Memory B cell (primary cell): Measurements from ENCODE around the gene BCAS3.

Source experiments
- ATAC-seq: fragments of 150-1000 bp; cut with Tn5 transposase; 2 replicates; pipeline ENCODE4 v1.10.0; 2021; ENCODE audit warnings: low read depth, mild to moderate bottlenecking, moderate library complexity
- DNase-seq, 2 donors: peaks; one replicate each; pipeline ENCODE4 v3.0.0; 2022; ENCODE audit warnings: low spot score in 2 of 2
- H3K27ac Mint-ChIP-seq: one replicate; pipeline ENCODE4 v1.8.0; 2022; ENCODE audit warnings: mild to moderate bottlenecking, moderate library complexity, mixed read lengths
- H3K27me3 Mint-ChIP-seq: one replicate; pipeline ENCODE4 v1.8.0; 2022; ENCODE audit warnings: mixed read lengths
- H3K36me3 Mint-ChIP-seq: one replicate; pipeline ENCODE4 v1.8.0; 2022; ENCODE audit warnings: mild to moderate bottlenecking, mixed read lengths
- H3K4me1 Mint-ChIP-seq: one replicate; pipeline ENCODE4 v1.8.0; 2022; ENCODE audit warnings: mixed read lengths
- H3K4me3 Mint-ChIP-seq: one replicate; pipeline ENCODE4 v1.8.0; 2022; ENCODE audit warnings: mild to moderate bottlenecking, moderate library complexity, mixed read lengths
- H3K9me3 Mint-ChIP-seq: one replicate; pipeline ENCODE4 v1.8.0; 2022; ENCODE audit warnings: mixed read lengths

Gene BCAS3

DNA sequence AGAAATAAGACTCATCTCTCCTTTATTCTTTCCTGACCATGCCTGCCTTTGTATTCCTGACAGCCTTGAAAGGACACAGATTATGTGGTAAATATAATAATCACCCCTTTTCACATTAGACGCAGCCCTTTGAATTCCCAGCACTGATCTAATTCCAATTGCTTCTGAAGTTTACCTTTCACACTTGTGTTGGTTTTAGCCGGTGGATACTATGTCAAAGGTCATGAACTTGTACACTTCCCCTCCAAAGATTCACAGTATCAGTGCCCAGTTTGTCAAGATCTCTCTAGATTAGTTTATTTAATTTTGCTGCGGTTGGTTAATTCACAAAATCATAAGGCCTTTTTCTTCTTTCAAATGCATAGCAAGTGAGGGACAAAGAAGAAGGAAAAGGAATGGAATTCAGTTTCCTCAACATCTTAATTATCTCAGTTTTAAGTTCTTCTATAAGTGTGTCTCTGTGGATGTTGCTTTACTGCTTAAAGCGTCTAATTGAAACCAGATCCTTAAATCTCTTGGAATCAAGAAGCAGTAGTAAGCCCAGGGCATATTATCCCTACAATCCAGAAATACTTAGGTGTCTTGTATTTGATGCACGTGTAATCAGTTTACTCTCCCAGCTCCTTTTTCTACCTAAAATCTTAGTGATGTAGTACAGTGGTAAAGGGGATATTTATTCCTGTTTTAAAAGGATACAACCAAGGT is 547.7 kb downstream of the BCAS3 start:
- Mint-ChIP-seq H3K4me3 (no peak overlapping the region), H3K4me1 (peaks cover 13% of the 10 kb centered on the region), H3K36me3 (peaks cover 4% of the 10 kb centered on the region), H3K27me3 (no peaks in the 10 kb centered on the region), H3K27ac (no peak overlapping the region), H3K9me3 (no peaks in the 10 kb centered on the region)
- ATAC-seq (no peak), DNase-seq (no peak)

DNA sequence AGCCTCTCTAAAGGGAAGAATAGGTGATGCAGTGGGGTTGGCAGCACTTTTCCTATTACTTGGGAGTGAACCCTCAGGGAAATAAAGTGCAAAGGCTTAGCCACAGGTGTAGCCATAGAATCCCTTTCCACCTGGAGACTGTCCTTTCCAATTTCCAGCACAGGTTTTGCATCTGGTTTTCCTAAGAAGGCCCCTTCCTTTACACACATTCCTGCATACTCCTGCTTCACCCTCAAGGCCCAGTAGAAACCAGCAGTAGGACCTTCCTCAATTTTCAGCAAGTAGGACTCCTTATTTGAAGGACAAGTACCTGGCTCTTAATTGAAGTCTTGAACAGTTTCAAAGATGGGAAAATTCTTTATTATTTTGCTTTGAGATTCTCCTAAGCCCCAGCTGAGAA is 550.2 kb downstream of the BCAS3 start:
- DNase-seq (no peak), ATAC-seq (no peak)
- peaks cover 6% of the 10 kb centered on the region for H3K4me1 Mint-ChIP-seq
- no peak overlapping the region for H3K27ac Mint-ChIP-seq
- H3K27me3 Mint-ChIP-seq, result no peaks in the 10 kb centered on the region
- H3K36me3 Mint-ChIP-seq, result peaks cover 4% of the 10 kb centered on the region
- H3K9me3 Mint-ChIP-seq, result no peaks in the 10 kb centered on the region
- H3K4me3 Mint-ChIP-seq, result no peak overlapping the region

DNA sequence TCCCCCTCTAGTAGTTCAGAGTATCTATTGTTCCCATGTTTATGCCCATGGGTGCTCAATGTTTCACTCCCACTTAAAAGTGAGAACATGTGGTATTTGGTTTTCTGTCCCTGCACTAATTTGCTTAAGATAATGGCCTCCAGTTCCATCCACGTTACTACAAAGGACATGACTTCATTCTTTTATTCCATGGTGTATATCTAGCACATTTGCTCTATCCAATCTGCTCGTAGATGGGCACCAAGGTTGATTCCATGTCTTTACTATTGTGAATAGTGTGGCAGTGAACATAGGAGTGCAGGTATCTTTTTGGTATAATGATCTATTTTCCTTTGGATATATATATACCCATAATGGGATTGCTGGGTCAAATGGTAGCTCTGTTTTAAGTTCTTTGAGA is 552.8 kb downstream of the BCAS3 start:
- no peak for DNase-seq
- no peaks in the 10 kb centered on the region for H3K9me3 Mint-ChIP-seq
- no peaks in the 10 kb centered on the region for H3K27me3 Mint-ChIP-seq
- H3K36me3 Mint-ChIP-seq, result peaks cover 2% of the 10 kb centered on the region
- ATAC-seq, result no peak
- no peak overlapping the region for H3K4me3 Mint-ChIP-seq
- H3K27ac Mint-ChIP-seq, result no peak overlapping the region
- H3K4me1 Mint-ChIP-seq, result peaks cover 6% of the 10 kb centered on the region

DNA sequence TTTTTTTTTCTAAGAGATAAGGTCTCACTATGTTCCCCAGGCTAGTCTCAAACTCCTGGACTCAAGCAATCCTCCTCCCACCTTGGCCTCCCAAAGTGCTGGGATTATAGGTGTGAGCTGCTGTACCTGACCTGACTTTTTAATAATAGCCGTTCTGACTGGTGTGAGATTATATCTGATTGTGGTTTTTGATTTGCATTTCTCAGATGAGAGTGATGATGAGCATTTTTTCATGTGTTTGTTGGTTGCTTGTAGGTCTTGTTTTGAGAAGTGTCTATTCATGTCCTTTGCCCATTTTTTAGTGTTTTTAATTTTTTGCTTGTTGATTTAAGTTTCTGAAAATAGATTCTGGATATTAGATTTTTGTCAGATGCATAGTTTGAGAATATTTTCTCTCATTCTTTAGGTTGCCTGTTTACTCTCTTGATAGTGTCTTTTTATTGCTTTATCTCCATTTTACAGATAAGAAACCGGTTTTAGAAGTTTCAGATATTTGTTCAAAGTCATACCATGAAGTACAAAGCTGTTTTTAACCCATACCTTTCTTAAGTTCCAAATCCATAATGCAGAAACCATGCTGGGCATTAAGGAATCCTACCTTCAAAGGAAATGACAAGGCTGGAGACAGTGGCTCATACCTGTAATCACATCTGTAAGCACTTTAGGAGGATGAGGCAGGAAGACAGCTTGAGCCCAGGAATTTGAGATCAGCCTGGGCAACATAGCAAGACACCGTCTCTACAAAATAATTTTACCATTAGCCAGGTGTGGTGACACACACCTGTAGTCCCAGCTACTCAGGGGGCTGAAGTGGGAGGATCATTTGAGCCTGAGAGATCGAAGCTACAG is 553.5 kb downstream of the BCAS3 start:
- Mint-ChIP-seq H3K27ac (no peak overlapping the region), H3K4me3 (no peak overlapping the region), H3K36me3 (peaks cover 2% of the 10 kb centered on the region), H3K27me3 (no peaks in the 10 kb centered on the region), H3K4me1 (peaks cover 6% of the 10 kb centered on the region), H3K9me3 (no peaks in the 10 kb centered on the region)
- ATAC-seq (no peak), DNase-seq (no peak)

DNA sequence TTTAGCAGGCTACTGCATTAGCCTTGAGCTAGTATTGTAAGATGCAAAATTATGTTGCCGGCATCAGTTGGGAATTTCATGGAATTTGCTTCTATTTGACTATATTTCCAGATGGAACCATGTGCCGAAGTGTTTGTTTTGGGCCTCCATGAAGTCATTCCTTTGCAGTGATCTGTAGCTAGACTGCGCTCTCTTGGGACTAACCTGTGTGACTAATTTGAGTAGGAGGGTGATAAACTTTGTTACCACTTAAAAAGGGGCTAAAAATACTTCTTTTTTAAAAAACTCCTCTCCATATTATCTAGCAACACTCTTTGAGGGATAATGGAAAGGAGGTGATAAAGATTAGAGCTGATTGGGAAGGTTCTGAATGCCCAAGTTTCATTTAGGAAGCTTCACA is 555.2 kb downstream of the BCAS3 start:
- Mint-ChIP-seq H3K27me3 (no peaks in the 10 kb centered on the region), H3K4me1 (peaks cover 6% of the 10 kb centered on the region), H3K27ac (no peak overlapping the region), H3K4me3 (no peak overlapping the region), H3K36me3 (peaks cover 5% of the 10 kb centered on the region), H3K9me3 (peaks cover 2% of the 10 kb centered on the region)
- no peak for DNase-seq
- no peak for ATAC-seq

DNA sequence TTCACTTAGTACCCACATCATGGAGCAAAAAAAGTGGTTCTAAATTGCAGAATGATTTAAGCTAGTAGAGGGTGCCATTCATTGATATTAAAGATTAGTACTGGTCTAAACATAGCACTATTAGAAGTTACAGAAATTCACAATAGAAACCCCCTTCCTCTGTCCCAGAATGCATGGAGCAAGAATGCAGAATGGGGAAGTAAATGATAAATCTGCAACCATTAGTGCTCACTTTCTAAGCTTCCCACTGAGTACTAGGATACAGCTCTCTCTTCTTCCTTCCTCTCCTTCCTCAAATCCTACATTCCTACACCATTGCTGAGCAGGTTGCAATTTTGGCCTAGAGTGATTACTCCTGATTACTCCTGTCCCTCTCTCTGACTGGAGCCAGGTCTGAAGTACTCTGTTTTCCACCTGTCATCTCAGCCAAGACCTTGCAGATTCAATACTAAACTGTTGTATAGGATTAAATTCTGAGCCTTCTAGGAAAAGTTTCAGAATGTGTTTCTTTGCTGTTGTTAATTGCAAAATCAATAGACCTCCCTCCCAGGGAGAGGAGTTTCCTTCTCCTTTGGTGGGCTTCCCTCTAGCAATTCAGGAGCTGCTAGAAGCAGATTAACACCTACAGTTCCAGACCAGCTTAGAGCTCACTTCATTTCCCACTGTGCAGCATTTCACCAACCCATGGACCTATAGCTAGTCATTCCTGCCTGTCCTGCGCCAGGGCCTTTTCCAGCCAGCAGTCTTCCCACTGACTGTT is 556.5 kb downstream of the BCAS3 start:
- Mint-ChIP-seq H3K27ac (no peak overlapping the region), H3K27me3 (no peaks in the 10 kb centered on the region), H3K9me3 (peaks cover 2% of the 10 kb centered on the region), H3K36me3 (peaks cover 5% of the 10 kb centered on the region), H3K4me1 (peaks cover 6% of the 10 kb centered on the region), H3K4me3 (no peak overlapping the region)
- DNase-seq (no peak), ATAC-seq (no peak)

DNA sequence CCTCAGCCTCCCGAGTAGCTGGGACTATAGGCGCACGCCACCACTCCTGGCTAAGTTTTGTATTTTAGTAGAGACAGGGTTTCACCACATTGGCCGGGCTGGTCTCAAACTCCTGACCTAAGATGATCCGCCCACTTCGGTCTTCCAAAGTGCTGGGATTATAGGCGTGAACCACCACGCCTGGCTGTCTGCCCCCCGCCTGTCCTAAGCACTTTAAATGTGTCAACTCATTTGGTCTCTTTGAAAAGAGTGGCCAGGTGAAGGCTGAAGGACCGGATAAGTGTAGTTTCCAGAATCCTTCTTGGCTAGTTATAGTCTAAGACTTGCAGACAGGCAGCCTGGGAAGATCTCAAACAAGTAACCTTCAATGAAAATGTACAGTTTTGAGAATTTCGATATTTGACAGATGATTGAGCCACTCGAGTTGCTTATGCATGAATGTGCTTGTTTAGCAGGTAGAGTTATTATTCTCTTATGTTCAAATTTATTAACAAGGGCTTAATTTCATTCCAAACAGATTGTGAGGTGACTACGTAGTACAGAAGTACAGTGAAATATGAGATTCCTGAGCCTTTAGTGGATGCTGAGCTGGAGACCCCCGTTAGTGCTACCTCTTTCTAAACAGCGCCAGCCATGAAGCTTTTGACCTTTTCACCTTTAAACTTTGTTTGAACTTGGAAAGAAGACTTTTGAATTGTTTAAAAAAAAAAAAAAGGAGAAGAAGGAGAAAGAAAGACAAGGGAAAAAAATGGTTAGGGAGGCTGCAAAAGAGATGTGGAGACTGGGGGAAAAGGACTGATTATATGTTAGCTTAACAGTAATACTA is 557.6 kb downstream of the BCAS3 start:
- Mint-ChIP-seq H3K9me3 (peaks cover 2% of the 10 kb centered on the region), H3K4me3 (no peak overlapping the region), H3K4me1 (peaks cover 6% of the 10 kb centered on the region), H3K27ac (no peak overlapping the region), H3K36me3 (peaks cover 5% of the 10 kb centered on the region), H3K27me3 (no peaks in the 10 kb centered on the region)
- ATAC-seq (no peak), DNase-seq (no peak)

DNA sequence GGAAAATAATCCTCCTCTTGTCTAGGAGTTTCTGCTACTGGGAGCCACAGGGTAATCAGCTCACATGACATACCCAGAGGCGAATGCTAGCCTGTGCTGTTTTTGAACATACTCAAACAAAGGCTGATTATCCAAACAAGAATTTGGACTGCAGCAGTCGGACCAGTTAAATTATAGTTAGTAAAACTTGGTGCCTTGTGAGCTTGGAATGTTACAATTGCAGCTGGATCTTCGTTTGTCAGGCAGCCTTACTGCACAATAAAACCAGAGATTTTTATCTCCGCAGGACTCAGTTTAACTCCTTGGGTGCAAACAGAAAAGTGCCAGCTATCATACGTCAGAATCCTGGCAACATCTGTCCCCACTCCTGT is 558.2 kb downstream of the BCAS3 start:
- ATAC-seq (no peak), DNase-seq (no peak)
- Mint-ChIP-seq H3K27ac (no peak overlapping the region), H3K4me3 (no peak overlapping the region), H3K36me3 (peaks cover 5% of the 10 kb centered on the region), H3K27me3 (no peaks in the 10 kb centered on the region), H3K9me3 (peaks cover 2% of the 10 kb centered on the region), H3K4me1 (peaks cover 4% of the 10 kb centered on the region)

DNA sequence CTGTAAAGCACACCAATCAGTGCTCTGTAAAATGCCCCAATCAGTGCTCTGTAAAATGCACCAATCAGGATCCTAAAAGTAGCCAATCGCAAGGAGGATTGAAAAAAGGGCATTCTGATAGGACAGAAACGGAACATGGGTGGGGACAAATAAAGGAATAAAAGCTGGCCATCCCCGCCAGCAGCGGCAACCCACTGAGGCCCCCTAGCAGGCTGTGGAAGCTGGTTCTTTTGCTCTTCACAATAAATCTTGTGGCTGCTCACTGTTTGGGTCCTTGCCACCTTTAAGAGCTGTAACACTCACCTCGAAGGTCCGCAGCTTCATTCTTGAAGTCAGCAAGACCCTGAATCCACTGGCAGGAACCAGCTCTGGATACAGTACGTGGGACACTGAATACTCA is 559.6 kb downstream of the BCAS3 start:
- Mint-ChIP-seq H3K27ac (no peak overlapping the region), H3K4me3 (no peak overlapping the region), H3K4me1 (no peaks in the 10 kb centered on the region), H3K36me3 (peaks cover 6% of the 10 kb centered on the region), H3K27me3 (no peaks in the 10 kb centered on the region), H3K9me3 (peaks cover 2% of the 10 kb centered on the region)
- DNase-seq, result no peak
- no peak for ATAC-seq

DNA sequence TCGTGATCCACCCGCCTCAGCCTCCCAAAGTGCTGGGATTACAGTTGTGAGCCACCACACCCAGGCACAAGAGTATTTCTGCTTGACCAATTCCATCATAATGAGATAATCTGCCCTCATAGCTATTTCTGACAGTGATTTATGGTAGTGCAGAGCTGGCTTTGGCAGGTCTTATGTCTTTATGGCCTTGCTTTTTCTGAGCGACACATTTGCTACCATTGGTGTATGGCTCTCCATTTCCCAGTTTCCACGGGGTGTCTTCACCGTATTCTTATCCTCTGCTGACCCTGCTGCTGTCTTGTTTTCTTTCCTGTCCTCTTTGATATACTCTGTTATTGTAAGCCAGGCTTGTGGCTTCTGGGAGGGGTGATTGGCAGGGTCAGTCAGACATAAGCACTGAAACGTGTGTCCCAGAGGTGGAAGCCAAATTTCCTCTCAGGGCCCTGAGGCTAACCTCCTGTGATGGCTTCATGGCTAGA is 560.8 kb downstream of the BCAS3 start:
- Mint-ChIP-seq H3K27me3 (no peaks in the 10 kb centered on the region), H3K36me3 (peaks cover 9% of the 10 kb centered on the region), H3K9me3 (peaks cover 2% of the 10 kb centered on the region), H3K4me1 (no peaks in the 10 kb centered on the region), H3K4me3 (no peak overlapping the region), H3K27ac (no peak overlapping the region)
- no peak for ATAC-seq
- no peak for DNase-seq

DNA sequence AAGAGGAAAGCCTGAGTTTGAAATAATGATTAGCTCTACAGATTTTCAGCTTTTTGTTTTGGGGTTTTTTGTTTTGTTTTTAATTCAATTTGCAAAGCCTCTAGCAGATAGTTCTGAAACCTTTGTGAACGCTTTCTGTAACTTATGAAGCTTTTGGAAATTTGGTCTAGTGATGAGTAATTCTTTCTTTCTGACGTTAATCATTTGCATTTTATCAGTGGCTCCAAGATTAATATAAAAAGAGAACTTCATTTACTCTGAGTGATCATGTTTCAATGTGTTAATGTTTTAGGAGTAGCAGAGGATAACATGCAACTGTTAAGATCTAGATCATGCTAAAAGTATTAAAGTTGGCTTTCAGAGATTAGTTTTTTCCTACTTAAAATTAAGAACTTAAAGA is 561.7 kb downstream of the BCAS3 start:
- Mint-ChIP-seq H3K4me3 (no peak overlapping the region), H3K9me3 (peaks cover 2% of the 10 kb centered on the region)

DNA sequence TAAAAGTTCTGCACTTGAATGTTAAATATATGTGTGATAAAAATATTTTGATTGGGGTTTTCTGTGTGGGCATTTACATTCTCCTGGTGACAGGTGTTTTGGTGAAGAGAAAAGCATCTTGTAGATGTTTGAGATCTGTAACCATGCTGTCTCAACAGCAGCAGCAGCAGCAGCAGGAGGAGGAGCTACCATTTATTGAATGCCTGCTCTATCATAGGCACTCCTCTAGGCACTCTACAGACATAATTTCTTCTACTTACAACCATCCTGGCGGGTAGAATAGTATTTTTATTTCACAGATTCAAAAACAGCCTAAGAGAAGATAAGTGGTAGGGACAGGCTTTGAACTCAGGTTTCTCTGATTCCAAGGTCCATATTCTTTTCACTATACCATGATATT is 562.3 kb downstream of the BCAS3 start:
- no peaks in the 10 kb centered on the region for H3K4me1 Mint-ChIP-seq
- DNase-seq (no peak), ATAC-seq (no peak)
- H3K36me3 Mint-ChIP-seq, result peaks cover 9% of the 10 kb centered on the region
- no peak overlapping the region for H3K4me3 Mint-ChIP-seq
- H3K27ac Mint-ChIP-seq, result no peak overlapping the region
- H3K9me3 Mint-ChIP-seq, result peaks cover 2% of the 10 kb centered on the region
- no peaks in the 10 kb centered on the region for H3K27me3 Mint-ChIP-seq

More for the DNA sequence above, 561.7 kb downstream of the BCAS3 start:
- ATAC-seq (no peak), DNase-seq (no peak)
- peaks cover 9% of the 10 kb centered on the region for H3K36me3 Mint-ChIP-seq
- no peaks in the 10 kb centered on the region for H3K27me3 Mint-ChIP-seq
- no peak overlapping the region for H3K27ac Mint-ChIP-seq
- H3K4me1 Mint-ChIP-seq, result no peaks in the 10 kb centered on the region

DNA sequence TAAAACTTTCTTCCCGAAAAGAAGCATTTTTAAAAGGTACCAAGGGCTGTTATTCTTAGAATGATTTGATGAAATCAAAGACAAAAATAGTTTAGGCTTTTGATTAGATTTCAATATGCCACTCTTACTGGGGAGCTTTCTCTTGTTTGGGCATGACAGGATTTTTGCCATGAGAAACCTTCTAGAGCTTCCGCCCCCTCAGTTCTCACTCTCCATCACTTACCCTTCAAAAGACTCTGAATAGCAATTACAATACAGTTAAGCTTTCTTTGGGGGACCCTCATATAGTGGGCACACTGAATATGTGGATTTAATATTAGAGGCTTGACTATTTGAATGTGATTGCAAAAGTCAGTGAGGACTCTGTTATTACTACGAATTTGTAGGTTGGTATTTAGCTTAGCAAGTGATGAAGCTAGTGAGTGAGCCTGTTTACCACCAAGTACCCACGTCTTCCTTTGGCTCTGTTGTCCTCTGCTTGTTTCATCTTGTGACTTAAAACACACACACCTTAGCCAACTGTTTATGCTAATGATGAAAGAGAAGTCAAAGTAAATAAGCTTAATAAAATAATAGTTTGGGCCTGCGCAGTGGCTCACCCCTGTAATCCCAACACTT is 563.3 kb downstream of the BCAS3 start:
- H3K27ac Mint-ChIP-seq, result no peak overlapping the region
- H3K36me3 Mint-ChIP-seq, result peaks cover 9% of the 10 kb centered on the region
- DNase-seq (no peak), ATAC-seq (no peak)
- H3K4me3 Mint-ChIP-seq, result no peak overlapping the region
- peaks cover 2% of the 10 kb centered on the region for H3K9me3 Mint-ChIP-seq
- H3K27me3 Mint-ChIP-seq, result no peaks in the 10 kb centered on the region
- no peaks in the 10 kb centered on the region for H3K4me1 Mint-ChIP-seq
